HG02884 (cell line): ENCODE results near the gene ZNF536.

Source experiments
- ATAC-seq: cut with Tn5 transposase; IDR thresholded peaks from one replicate; pipeline ENCODE4 v1.9.1; 2021; ENCODE audit warnings: mild to moderate bottlenecking, moderate library complexity; ENCODE audit not compliant: unreplicated experiment

The ZNF536 gene

GRCh38 chr19:30593356-30593755 lies 221.2 kb downstream of the ZNF536 start:
- no peak for ATAC-seq

- no peak for ATAC-seq
Observed at GRCh38 chr19:30593975-30594745, 222.0 kb downstream of the ZNF536 start.

- no peak for ATAC-seq
Observed at GRCh38 chr19:30596268-30596667, 224.1 kb downstream of the ZNF536 start.

GRCh38 chr19:30596813-30597399 lies 224.7 kb downstream of the ZNF536 start:
- no peak for ATAC-seq

- no peak for ATAC-seq
Observed at GRCh38 chr19:30598688-30599087, 226.5 kb downstream of the ZNF536 start.

DNA sequence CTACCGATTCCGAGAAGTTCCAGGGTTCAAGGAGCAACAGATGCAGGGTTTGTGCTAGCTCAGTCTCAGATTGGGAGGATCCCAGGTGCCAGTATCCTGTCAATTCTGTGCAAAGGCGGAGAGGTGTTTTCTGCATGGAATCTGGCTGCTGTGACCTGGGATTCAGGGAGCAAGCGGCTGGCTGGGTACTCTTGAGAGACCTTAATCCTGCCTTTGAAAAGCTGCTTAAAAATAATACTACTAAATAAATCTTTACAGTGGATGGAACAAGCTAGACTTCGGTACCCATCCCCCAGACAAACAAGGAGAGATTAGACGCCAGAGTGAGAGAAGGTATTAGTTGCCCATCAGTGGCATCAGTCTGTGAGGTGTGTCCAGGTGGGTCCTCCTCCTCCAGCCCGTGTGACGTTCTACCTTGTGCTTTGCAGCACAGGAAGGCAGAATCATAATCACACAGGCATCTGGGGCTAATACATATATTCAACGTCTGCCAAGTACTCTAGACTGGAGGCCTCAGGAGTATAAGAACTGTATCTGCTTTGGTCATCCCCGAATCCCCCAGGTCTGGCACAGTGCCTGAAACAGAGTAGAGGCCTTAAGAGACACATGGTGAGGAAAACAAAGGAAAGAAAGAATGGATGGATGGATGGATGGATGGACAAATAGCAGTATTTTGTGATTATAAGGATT lies 230.6 kb downstream of the ZNF536 start:
- ATAC-seq = no peak

- no peak for ATAC-seq
Observed at GRCh38 chr19:30604657-30605056, 232.5 kb downstream of the ZNF536 start.

DNA sequence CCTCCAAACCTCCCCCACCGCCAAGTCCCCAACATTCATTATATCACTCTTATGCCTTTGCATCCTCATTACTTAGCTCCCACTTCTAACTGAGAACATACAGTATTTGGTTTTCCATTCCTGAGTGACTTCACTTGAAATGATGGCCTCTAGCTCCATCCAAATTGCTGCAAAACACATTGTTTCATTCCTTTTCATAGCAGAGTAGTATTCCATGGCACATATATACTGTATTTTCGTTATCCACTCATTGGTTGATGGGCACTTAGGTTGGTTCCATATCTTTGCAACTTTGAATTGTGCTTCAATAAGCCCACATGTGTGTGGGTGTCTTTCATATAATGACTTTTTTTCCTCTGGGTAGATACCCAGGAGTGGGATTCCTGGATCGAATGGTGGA lies 233.1 kb downstream of the ZNF536 start:
- no peak for ATAC-seq

DNA sequence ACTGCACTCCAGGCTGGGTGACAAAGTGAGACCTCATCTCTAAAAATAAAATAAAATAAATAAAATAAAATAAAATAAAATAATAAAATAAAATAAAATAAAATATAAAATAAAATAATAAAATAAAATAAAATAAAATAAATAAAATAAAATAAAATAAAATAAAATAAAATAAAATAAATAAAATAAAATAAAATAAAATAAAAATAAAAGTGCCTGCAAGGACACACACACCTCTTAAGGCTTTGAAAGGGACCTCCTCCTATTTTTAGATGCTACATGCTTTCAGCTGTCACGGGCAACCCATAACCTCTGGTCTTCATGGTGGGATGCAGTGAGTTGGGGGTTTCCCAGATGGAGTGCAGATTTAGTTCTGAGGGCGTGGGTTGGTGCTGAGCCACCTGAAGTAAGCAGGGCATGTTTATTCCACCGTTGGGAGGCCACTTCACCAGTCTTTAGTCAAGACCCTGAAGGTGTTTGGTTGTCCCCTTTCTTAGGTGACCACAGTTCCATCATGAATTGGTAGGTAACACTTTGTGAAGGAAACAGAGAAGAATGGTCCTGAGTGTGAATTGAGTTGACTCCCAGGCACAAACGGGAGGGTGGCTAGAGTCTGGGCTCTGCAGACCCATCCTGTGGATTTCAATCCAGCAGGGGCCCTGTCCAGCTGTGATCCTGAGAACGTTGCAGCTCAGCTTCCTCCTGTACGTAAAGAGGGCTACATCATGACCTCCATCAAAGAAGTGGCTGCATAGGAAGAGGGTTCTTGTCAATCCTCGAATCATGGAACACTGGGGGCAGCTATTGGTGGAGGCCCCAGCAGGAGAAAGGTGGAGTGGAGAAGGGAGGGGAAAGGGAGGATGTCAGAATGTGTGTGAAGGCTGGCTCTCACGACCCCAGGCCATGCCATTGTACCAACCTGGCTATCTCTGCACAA lies 234.2 kb downstream of the ZNF536 start:
- ATAC-seq = no peak
